ENCODE results near the gene RARB. TPM values are rescaled to one million over a fixed set of nuclear protein-coding genes. Genes with fewer than 3 reads are reported as not detected.

RARB gene
- total RNA-seq, 1 experiment from 2014 or later: 2.0 TPM

GRCh38 chr3:25447925-25448324 is 19.9 kb downstream of the RARB start:
- Histone ChIP-seq H3K27me3 (ENCODE audit: control insufficient read depth, insufficient read depth, low read length) (no peaks in the 10 kb centered on the region; the same call in 1 of the 2 replicates), H3K4me3 (ENCODE audit: insufficient read depth, low read depth, low read length) (no peak overlapping the region), H3K36me3 (replicated peaks; ENCODE audit: control insufficient read depth, insufficient read depth, low read length) (no peaks in the 10 kb centered on the region)
- no peak for DNase-seq

- Histone ChIP-seq H3K4me3 (ENCODE audit: insufficient read depth, low read depth, low read length) (no peak overlapping the region), H3K27me3 (ENCODE audit: control insufficient read depth, insufficient read depth, low read length) (no peaks in the 10 kb centered on the region; the same call in 1 of the 2 replicates), H3K36me3 (replicated peaks; ENCODE audit: control insufficient read depth, insufficient read depth, low read length) (no peaks in the 10 kb centered on the region)
- peak; percentile 42 for DNase-seq
These were observed 21.0 kb downstream of the RARB start for GRCh38 chr3:25448750-25449692.

- DNase-seq: no peak
- H3K27me3 ChIP-seq (ENCODE audit: control insufficient read depth, insufficient read depth, low read length): no peaks in the 10 kb centered on the region
- no peaks in the 10 kb centered on the region for H3K36me3 ChIP-seq (replicated peaks; ENCODE audit: control insufficient read depth, insufficient read depth, low read length)
- no peak overlapping the region for H3K4me3 ChIP-seq (ENCODE audit: insufficient read depth, low read depth, low read length)
These were observed 21.8 kb downstream of the RARB start for GRCh38 chr3:25449857-25450256.

- no peak overlapping the region for H3K4me3 ChIP-seq (ENCODE audit: insufficient read depth, low read depth, low read length)
- no peaks in the 10 kb centered on the region for H3K36me3 ChIP-seq (replicated peaks; ENCODE audit: control insufficient read depth, insufficient read depth, low read length)
- DNase-seq: no peak
- no peaks in the 10 kb centered on the region for H3K27me3 ChIP-seq (ENCODE audit: control insufficient read depth, insufficient read depth, low read length)
These were observed 24.1 kb downstream of the RARB start for GRCh38 chr3:25452192-25452591.

GRCh38 chr3:25452740-25453139 is 24.7 kb downstream of the RARB start:
- Histone ChIP-seq H3K4me3 (ENCODE audit: insufficient read depth, low read depth, low read length) (no peak overlapping the region), H3K36me3 (replicated peaks; ENCODE audit: control insufficient read depth, insufficient read depth, low read length) (no peaks in the 10 kb centered on the region), H3K27me3 (ENCODE audit: control insufficient read depth, insufficient read depth, low read length) (no peaks in the 10 kb centered on the region)
- no peak for DNase-seq

- H3K27me3 ChIP-seq (ENCODE audit: control insufficient read depth, insufficient read depth, low read length): no peaks in the 10 kb centered on the region
- no peak for DNase-seq
- no peak overlapping the region for H3K4me3 ChIP-seq (ENCODE audit: insufficient read depth, low read depth, low read length)
- no peaks in the 10 kb centered on the region for H3K36me3 ChIP-seq (replicated peaks; ENCODE audit: control insufficient read depth, insufficient read depth, low read length)
These were observed 25.5 kb downstream of the RARB start for GRCh38 chr3:25453619-25454004.

- no peaks in the 10 kb centered on the region for H3K27me3 ChIP-seq (ENCODE audit: control insufficient read depth, insufficient read depth, low read length)
- no peak overlapping the region for H3K4me3 ChIP-seq (ENCODE audit: insufficient read depth, low read depth, low read length)
- H3K36me3 ChIP-seq (replicated peaks; ENCODE audit: control insufficient read depth, insufficient read depth, low read length): no peaks in the 10 kb centered on the region
- no peak for DNase-seq
These were observed 26.2 kb downstream of the RARB start for GRCh38 chr3:25454005-25454927.

GRCh38 chr3:25455441-25456132 is 27.5 kb downstream of the RARB start:
- DNase-seq: no peak
- no peaks in the 10 kb centered on the region for H3K27me3 ChIP-seq (ENCODE audit: control insufficient read depth, insufficient read depth, low read length)
- no peaks in the 10 kb centered on the region for H3K36me3 ChIP-seq (replicated peaks; ENCODE audit: control insufficient read depth, insufficient read depth, low read length)
- no peak overlapping the region for H3K4me3 ChIP-seq (ENCODE audit: insufficient read depth, low read depth, low read length)

- H3K36me3 ChIP-seq (replicated peaks; ENCODE audit: control insufficient read depth, insufficient read depth, low read length): no peaks in the 10 kb centered on the region
- H3K27me3 ChIP-seq (ENCODE audit: control insufficient read depth, insufficient read depth, low read length): no peaks in the 10 kb centered on the region
- no peak overlapping the region for H3K4me3 ChIP-seq (ENCODE audit: insufficient read depth, low read depth, low read length)
- no peak for DNase-seq
These were observed 28.9 kb downstream of the RARB start for GRCh38 chr3:25456723-25457670.

- no peak overlapping the region for H3K4me3 ChIP-seq (ENCODE audit: insufficient read depth, low read depth, low read length)
These were observed 29.8 kb downstream of the RARB start for GRCh38 chr3:25457671-25458419.

GRCh38 chr3:25458420-25458814 is 30.4 kb downstream of the RARB start:
- Histone ChIP-seq H3K27me3 (ENCODE audit: control insufficient read depth, insufficient read depth, low read length) (no peaks in the 10 kb centered on the region), H3K36me3 (replicated peaks; ENCODE audit: control insufficient read depth, insufficient read depth, low read length) (no peaks in the 10 kb centered on the region), H3K4me3 (ENCODE audit: insufficient read depth, low read depth, low read length) (no peak overlapping the region)
- no peak for DNase-seq

More at GRCh38 chr3:25457671-25458419, 29.8 kb downstream of the RARB start:
- DNase-seq: no peak
- Histone ChIP-seq H3K36me3 (replicated peaks; ENCODE audit: control insufficient read depth, insufficient read depth, low read length) (no peaks in the 10 kb centered on the region), H3K27me3 (ENCODE audit: control insufficient read depth, insufficient read depth, low read length) (no peaks in the 10 kb centered on the region)

- DNase-seq: no peak
- no peaks in the 10 kb centered on the region for H3K27me3 ChIP-seq (ENCODE audit: control insufficient read depth, insufficient read depth, low read length)
- no peaks in the 10 kb centered on the region for H3K36me3 ChIP-seq (replicated peaks; ENCODE audit: control insufficient read depth, insufficient read depth, low read length)
- no peak overlapping the region for H3K4me3 ChIP-seq (ENCODE audit: insufficient read depth, low read depth, low read length)
These were observed 32.7 kb downstream of the RARB start for GRCh38 chr3:25460751-25461150.

GRCh38 chr3:25461946-25462345 is 33.9 kb downstream of the RARB start:
- Histone ChIP-seq H3K36me3 (replicated peaks; ENCODE audit: control insufficient read depth, insufficient read depth, low read length) (no peaks in the 10 kb centered on the region), H3K27me3 (ENCODE audit: control insufficient read depth, insufficient read depth, low read length) (no peaks in the 10 kb centered on the region), H3K4me3 (ENCODE audit: insufficient read depth, low read depth, low read length) (no peak overlapping the region)
- DNase-seq: no peak

All from H7 (cell line).